GM19397 (cell line): ENCODE data around the gene ELK3.

ENCODE experiments used
- ATAC-seq: cut with Tn5 transposase; IDR thresholded peaks from one replicate; pipeline ENCODE4 v1.9.1; 2021; ENCODE audit warnings: mild to moderate bottlenecking, moderate library complexity; ENCODE audit not compliant: unreplicated experiment

The ELK3 gene

GRCh38 chr12:96187956-96188355 lies 6.2 kb upstream of the ELK3 start:
- no peak for ATAC-seq

GRCh38 chr12:96189781-96190180 lies 4.4 kb upstream of the ELK3 start:
- ATAC-seq: no peak

GRCh38 chr12:96190413-96191108 lies 3.6 kb upstream of the ELK3 start:
- no peak for ATAC-seq

- no peak for ATAC-seq
Observed at GRCh38 chr12:96192926-96193573, 1.1 kb upstream of the ELK3 start.

GRCh38 chr12:96194576-96194889 lies 358 bp downstream of the ELK3 start:
- ATAC-seq: peak; percentile 10

GRCh38 chr12:96194971-96195844 lies 1.0 kb downstream of the ELK3 start:
- peak; percentile 68 for ATAC-seq

GRCh38 chr12:96195845-96196451 lies 1.8 kb downstream of the ELK3 start:
- ATAC-seq: no peak

- ATAC-seq: no peak
Observed at GRCh38 chr12:96196781-96197180, 2.6 kb downstream of the ELK3 start.

GRCh38 chr12:96197503-96198272 lies 3.5 kb downstream of the ELK3 start:
- ATAC-seq: no peak

- ATAC-seq: no peak
Observed at GRCh38 chr12:96198965-96199364, 4.8 kb downstream of the ELK3 start.

GRCh38 chr12:96199464-96199863 lies 5.3 kb downstream of the ELK3 start:
- ATAC-seq: no peak

GRCh38 chr12:96201272-96202227 lies 7.4 kb downstream of the ELK3 start:
- no peak for ATAC-seq

- ATAC-seq: no peak
Observed at GRCh38 chr12:96204381-96204780, 10.2 kb downstream of the ELK3 start.

- no peak for ATAC-seq
Observed at GRCh38 chr12:96205908-96206307, 11.7 kb downstream of the ELK3 start.

GRCh38 chr12:96206936-96207662 lies 12.9 kb downstream of the ELK3 start:
- no peak for ATAC-seq

GRCh38 chr12:96208346-96208745 lies 14.2 kb downstream of the ELK3 start:
- ATAC-seq: no peak

- ATAC-seq: no peak
Observed at GRCh38 chr12:96208801-96209549, 14.8 kb downstream of the ELK3 start.

- no peak for ATAC-seq
Observed at GRCh38 chr12:96210376-96211055, 16.3 kb downstream of the ELK3 start.
